SJSA1 (cell line): Measurements from ENCODE around the gene PITPNB. TPM values are rescaled to one million over a fixed set of nuclear protein-coding genes. Genes with fewer than 3 reads are reported as not detected.

ENCODE experiments used
- DNase-seq, 2 experiments: peaks; one replicate each; pipeline ENCODE4 v3.0.0-alpha.2; 2015 to 2020; ENCODE audit warnings: low spot score in 2 of 2, low read depth in 1 of 2
- H3K27ac ChIP-seq: fragments of 250-450 bp; sonication (Bioruptor Pico); 2 replicates; pipeline ENCODE4 v1.5.1; 2020; ENCODE audit warnings: mild to moderate bottlenecking, moderate library complexity
- H3K27me3 ChIP-seq: fragments of 250-450 bp; sonication (Bioruptor Pico); replicated peaks from 2 replicates; pipeline ENCODE4 v1.5.1; 2020; ENCODE audit warnings: mild to moderate bottlenecking, moderate library complexity
- H3K36me3 ChIP-seq: fragments of 250-450 bp; sonication (Bioruptor Pico); 2 replicates; pipeline ENCODE4 v1.5.1; 2020; ENCODE audit warnings: mild to moderate bottlenecking
- H3K4me1 ChIP-seq: fragments of 250-450 bp; sonication (Bioruptor Pico); replicated peaks from 2 replicates; pipeline ENCODE4 v1.6.1; 2021; ENCODE audit warnings: mild to moderate bottlenecking
- H3K4me3 ChIP-seq: fragments of 250-450 bp; sonication (Bioruptor Pico); 2 replicates; pipeline ENCODE4 v1.5.1; 2020; ENCODE audit warnings: mild to moderate bottlenecking
- H3K9me3 ChIP-seq: fragments of 250-450 bp; sonication (Bioruptor Pico); replicated peaks from 2 replicates; pipeline ENCODE4 v1.5.1; 2020; ENCODE audit warnings: mild to moderate bottlenecking
- total RNA-seq: library from RNA; depleted of rRNA; stranded (reverse); fragments of >200 nt; shearing (Covaris generic); gene quantifications from 2 replicates; pipeline ENCODE4 v1.2.3, GENCODE V29; 2014

PITPNB gene
- total RNA-seq, 1 experiment from 2014 or later = 28.3 TPM

DNA sequence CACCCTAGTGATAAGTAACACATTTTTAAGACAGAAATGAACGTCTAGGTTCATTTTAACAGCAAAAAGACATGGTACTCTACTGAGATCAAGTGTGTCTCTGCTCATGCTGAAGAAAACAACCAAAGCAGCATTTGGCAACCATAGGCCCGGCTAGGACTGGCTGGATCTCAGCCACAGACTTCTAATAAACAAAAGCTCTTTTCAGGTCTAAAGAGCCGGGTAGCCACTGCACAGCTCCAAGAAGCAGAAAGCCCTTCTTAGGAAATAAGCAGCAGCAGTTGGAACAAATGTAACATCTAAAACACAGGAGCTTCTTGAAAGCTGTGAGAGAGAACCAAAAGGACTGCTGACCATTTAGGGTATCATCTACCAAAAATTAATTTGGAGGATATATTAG, 37.6 kb downstream of the PITPNB start:
- H3K27ac ChIP-seq = no peak overlapping the region
- H3K4me1 ChIP-seq = peaks cover 30% of the 10 kb centered on the region
- H3K9me3 ChIP-seq = no peaks in the 10 kb centered on the region
- DNase-seq = no peak
- peaks cover 59% of the 10 kb centered on the region for H3K36me3 ChIP-seq
- H3K4me3 ChIP-seq = no peak overlapping the region
- H3K27me3 ChIP-seq = no peaks in the 10 kb centered on the region

DNA sequence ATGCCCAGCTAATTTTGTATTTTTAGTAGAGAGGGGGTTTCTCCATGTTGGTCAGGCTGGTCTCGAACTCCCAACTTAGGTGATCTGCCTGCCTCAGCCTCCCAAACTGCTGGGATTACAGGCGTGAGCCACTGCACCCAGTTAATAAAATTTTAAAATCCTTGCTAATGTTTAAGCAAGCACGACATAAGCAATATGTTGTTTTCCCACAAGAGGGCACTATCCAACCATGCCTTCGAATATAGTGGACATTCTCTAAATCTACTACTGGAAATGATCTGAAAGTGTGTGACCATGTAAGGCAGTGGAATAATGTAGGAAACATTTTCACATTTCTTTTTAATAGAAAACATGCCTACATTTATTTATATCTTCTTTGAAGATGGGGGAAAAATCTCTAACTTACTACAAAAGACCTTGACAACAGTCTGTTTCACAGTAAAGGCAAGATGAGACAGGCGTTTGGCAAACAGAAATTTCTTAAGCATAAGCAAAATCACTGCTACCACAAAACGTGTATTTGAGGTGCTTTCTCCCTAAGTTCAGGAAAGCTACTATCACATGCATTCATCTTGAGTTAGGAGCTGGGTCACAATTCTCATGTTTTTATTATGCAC, 38.2 kb downstream of the PITPNB start:
- H3K4me1 ChIP-seq = peaks cover 25% of the 10 kb centered on the region
- no peak overlapping the region for H3K4me3 ChIP-seq
- peak in 1 of 2 experiments; percentile 78 for DNase-seq
- H3K36me3 ChIP-seq = peaks cover 63% of the 10 kb centered on the region
- no peaks in the 10 kb centered on the region for H3K9me3 ChIP-seq
- no peaks in the 10 kb centered on the region for H3K27me3 ChIP-seq
- H3K27ac ChIP-seq = no peak overlapping the region

DNA sequence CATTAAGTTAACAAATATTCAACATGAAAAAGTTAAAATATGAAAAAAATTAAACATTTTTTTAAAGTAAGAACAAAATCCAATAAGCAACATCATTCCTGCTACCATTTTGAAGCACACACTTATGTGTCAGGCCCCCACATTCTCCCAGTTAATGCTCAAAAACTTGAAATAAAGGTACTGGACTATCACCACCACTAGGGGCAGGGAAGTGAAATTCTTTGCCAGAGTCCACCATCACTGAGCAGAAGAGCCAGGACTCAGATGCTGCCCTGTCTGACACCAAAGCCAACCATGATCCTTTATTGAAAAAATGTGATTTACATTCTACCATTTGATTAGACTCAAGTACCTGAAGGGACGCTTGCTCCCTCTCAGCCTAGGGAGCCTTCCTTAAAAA, 39.1 kb downstream of the PITPNB start:
- Histone ChIP-seq H3K36me3 (peaks cover 63% of the 10 kb centered on the region), H3K4me3 (no peak overlapping the region), H3K27ac (no peak overlapping the region), H3K4me1 (peaks cover 17% of the 10 kb centered on the region), H3K9me3 (no peaks in the 10 kb centered on the region), H3K27me3 (no peaks in the 10 kb centered on the region)
- DNase-seq = peak in 1 of 2 experiments; percentile 39

DNA sequence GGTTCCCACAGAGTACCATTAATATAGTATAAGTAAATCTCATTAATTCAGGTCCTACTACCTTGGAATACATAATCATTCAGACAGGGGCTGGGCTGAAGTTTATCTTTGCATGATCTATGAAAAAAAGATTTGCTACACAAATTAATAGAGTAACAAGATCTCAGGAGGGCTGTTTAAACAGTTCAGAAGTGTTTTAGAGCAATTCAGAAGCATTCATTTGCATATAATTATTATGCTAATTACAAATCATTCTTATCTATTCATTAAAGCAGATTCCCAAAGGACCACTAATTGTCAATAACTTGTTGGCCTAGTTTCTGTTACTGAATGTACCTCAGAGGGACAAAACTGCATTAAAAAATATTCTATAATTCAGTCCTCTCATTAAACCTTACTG, 40.5 kb downstream of the PITPNB start:
- no peak for DNase-seq
- Histone ChIP-seq H3K27me3 (no peaks in the 10 kb centered on the region), H3K27ac (no peak overlapping the region), H3K36me3 (peaks cover 66% of the 10 kb centered on the region), H3K4me3 (no peak overlapping the region), H3K4me1 (peaks cover 17% of the 10 kb centered on the region), H3K9me3 (no peaks in the 10 kb centered on the region)

DNA sequence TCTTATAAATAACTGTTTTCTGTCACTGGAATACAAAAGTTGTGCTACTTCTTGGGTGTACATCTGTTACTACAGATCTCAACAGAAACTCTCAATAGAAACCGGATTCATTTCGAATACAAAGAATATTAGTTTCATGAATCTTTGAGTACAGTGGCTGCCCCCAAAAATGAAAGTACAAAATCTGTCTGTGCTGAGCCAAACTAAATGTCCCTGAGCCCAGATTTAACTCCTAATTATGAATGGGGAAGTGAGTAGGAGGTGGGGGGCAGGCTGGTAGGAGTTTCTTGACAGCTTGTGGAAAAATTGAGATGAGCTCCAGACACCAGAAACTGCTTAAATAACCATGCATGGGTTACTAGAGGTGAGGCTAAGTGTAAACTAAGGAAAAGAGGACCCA, 41.6 kb downstream of the PITPNB start:
- peaks cover 72% of the 10 kb centered on the region for H3K36me3 ChIP-seq
- no peak for DNase-seq
- H3K4me3 ChIP-seq = no peak overlapping the region
- peaks cover 14% of the 10 kb centered on the region for H3K4me1 ChIP-seq
- H3K27me3 ChIP-seq = no peaks in the 10 kb centered on the region
- H3K9me3 ChIP-seq = no peaks in the 10 kb centered on the region
- H3K27ac ChIP-seq = no peak overlapping the region

DNA sequence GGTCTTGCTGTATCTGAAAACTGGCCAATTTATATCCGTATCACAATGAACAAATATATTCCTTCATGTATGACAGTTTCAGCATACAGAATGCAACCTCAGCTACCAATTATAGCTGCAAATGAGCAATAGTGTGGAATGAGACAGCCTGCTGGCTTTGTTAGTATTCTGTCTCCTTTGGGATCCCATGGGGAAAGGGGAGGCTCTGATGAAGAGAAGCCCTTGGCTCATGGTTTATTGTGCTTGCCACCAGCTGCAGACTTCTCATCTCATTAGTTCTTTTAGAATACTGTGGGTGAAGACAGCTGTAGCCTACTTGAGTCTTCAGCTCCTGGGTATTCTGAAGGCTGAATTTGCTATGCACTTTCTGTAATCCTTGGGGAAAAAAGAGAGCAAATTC, 42.4 kb downstream of the PITPNB start:
- H3K27ac ChIP-seq = no peak overlapping the region

DNA sequence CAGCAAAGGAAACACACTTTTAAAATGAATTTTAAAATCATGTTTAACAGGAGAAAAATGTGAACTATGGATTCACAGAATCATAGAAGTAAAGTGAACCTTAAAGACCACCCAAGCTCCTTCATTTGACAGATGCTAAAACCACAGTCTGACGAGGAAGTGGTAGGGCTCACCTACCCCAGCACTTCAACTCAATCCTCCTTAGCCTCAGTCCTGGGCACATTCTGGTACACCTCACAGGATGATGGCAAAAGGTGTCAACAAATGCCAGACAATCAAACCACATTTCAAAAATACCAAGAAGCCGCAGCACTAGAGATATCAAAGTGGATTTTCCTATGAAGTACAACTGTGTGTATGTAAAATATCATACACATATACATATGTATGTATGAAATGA, 43.1 kb downstream of the PITPNB start:
- H3K27ac ChIP-seq = no peak overlapping the region
- H3K9me3 ChIP-seq = no peaks in the 10 kb centered on the region
- peaks cover 77% of the 10 kb centered on the region for H3K36me3 ChIP-seq
- no peak for DNase-seq
- no peak overlapping the region for H3K4me3 ChIP-seq
- H3K4me1 ChIP-seq = peaks cover 5% of the 10 kb centered on the region
- H3K27me3 ChIP-seq = no peaks in the 10 kb centered on the region

More for the DNA sequence above, 42.4 kb downstream of the PITPNB start:
- Histone ChIP-seq H3K27me3 (no peaks in the 10 kb centered on the region), H3K4me3 (no peak overlapping the region), H3K9me3 (no peaks in the 10 kb centered on the region), H3K4me1 (peaks cover 12% of the 10 kb centered on the region), H3K36me3 (peaks cover 73% of the 10 kb centered on the region)
- no peak for DNase-seq

DNA sequence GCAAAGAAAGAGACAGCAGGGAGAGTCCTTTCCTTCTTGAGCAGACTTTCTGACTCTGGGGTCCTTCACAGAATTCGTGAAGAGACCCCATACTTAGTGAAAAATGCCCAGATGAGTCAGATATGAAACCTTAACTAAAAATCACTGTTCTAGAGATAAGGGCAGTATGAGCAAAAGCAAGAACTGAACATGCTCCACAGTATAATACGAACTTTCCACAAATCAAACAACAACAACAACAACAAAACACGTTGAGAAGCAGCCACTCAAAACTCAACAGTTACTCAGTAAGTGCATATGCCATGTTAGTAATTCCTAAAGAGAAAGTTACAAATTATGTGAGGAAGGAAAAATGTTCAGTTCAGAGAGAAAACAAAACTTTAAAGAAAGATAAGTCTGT, 44.3 kb downstream of the PITPNB start:
- H3K4me3 ChIP-seq = no peak overlapping the region
- H3K9me3 ChIP-seq = no peaks in the 10 kb centered on the region
- H3K36me3 ChIP-seq = peaks cover 85% of the 10 kb centered on the region
- no peak for DNase-seq
- H3K4me1 ChIP-seq = no peaks in the 10 kb centered on the region; the same call in 1 of the 2 replicates
- no peak overlapping the region for H3K27ac ChIP-seq
- H3K27me3 ChIP-seq = no peaks in the 10 kb centered on the region

DNA sequence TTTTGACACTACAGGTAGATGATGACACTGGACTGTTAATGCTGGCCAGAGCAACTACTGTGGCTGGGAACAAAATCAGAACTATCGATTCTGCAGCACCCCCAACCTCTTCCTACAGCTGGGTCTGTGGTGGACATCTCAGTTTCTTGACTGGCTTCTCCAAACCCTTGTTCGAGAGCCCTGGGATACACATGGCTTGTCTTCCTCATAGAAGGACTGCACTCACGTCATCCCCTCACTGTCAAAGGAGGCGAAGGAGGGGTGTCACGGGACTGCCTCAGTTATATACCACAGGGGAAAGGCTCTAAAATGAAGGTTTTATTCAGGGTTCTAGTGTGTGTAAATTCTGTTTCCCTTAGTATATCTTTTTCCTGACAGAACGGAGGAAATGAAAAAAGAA, 44.9 kb downstream of the PITPNB start:
- H3K27ac ChIP-seq = no peak overlapping the region
- DNase-seq = no peak
- no peaks in the 10 kb centered on the region for H3K27me3 ChIP-seq
- H3K36me3 ChIP-seq = peaks cover 86% of the 10 kb centered on the region
- H3K4me1 ChIP-seq = peaks cover 4% of the 10 kb centered on the region
- no peak overlapping the region for H3K4me3 ChIP-seq
- H3K9me3 ChIP-seq = no peaks in the 10 kb centered on the region

DNA sequence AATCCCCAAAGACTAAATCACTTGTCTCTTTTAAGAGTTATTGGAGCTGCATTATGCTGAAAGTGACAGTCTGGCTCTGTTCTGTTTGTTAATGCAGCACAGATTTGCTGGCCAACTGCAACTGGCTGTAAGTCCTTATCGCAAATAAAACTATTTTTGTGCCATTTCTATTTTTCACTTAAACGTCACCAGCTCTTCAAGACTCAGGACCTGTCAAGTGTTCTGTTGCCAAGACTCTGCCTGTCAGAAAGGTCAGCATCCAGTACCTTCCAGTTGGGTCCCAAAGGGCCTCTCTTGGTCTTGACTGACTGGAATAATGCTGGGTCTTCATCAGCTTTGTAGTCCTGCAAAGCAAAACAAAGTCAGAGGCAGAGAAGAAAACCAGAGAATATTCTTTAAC, 45.6 kb downstream of the PITPNB start:
- peaks cover 11% of the 10 kb centered on the region for H3K4me1 ChIP-seq
- peaks cover 88% of the 10 kb centered on the region for H3K36me3 ChIP-seq
- no peaks in the 10 kb centered on the region for H3K27me3 ChIP-seq
- H3K4me3 ChIP-seq = no peak overlapping the region
- H3K9me3 ChIP-seq = no peaks in the 10 kb centered on the region
- no peak overlapping the region for H3K27ac ChIP-seq
- no peak for DNase-seq

DNA sequence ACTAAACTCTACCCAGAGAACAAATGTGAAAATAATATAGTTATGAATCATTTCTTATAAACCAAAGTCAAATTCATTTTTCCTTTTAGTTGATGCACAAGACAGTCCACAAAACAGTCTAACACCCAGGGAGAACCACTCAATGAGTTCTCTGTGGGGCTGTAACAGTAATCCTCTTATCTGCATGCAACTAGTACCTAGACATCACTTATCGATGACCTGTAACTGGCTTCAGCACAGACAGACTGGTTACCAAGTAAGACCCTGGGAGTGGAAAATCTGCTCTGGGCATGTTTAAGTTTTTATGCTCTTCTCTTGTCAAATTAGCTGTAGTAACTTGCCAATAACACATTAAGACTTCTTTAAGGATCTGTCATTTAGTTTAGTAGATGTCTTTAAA, 46.6 kb downstream of the PITPNB start:
- Histone ChIP-seq H3K27ac (no peak overlapping the region), H3K9me3 (no peaks in the 10 kb centered on the region), H3K4me3 (no peak overlapping the region), H3K36me3 (peaks cover 87% of the 10 kb centered on the region), H3K4me1 (peaks cover 21% of the 10 kb centered on the region), H3K27me3 (no peaks in the 10 kb centered on the region)
- no peak for DNase-seq

DNA sequence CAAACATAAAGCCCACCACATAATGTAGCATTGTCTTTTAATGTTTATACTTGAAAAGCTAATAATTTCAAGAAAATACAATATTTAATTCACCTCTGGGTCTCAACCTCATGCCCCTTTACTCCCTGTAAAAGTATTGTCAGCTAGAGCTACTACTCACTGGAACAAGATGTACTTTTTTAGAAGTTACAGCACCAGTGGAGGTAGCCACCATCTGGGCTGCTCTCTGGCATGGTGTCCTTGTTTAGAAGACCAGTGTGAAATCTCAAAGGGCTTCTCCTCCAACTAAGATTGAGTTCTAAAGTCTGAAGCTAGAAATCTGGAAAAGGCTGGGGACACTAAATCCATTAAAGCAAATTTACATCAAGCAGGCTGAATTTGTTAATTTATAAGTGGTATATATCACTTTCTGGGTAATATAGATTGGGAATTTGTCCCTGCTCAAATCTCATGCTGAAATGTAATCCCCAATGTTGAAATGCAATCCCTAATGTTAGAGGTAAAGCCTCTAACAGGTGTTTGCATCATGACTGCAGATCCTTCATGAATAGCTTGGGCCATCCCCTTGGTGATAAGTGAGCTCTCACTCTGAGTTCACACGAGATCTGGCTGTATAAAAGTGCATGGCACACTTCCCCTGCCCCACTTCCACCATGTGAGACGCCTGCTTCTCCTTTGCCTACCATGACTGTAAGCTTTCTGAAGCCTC, 47.6 kb downstream of the PITPNB start:
- H3K27me3 ChIP-seq = no peaks in the 10 kb centered on the region
- peaks cover 31% of the 10 kb centered on the region for H3K4me1 ChIP-seq
- no peak overlapping the region for H3K27ac ChIP-seq
- no peak for DNase-seq
- peaks cover 83% of the 10 kb centered on the region for H3K36me3 ChIP-seq
- H3K9me3 ChIP-seq = no peaks in the 10 kb centered on the region
- no peak overlapping the region for H3K4me3 ChIP-seq

DNA sequence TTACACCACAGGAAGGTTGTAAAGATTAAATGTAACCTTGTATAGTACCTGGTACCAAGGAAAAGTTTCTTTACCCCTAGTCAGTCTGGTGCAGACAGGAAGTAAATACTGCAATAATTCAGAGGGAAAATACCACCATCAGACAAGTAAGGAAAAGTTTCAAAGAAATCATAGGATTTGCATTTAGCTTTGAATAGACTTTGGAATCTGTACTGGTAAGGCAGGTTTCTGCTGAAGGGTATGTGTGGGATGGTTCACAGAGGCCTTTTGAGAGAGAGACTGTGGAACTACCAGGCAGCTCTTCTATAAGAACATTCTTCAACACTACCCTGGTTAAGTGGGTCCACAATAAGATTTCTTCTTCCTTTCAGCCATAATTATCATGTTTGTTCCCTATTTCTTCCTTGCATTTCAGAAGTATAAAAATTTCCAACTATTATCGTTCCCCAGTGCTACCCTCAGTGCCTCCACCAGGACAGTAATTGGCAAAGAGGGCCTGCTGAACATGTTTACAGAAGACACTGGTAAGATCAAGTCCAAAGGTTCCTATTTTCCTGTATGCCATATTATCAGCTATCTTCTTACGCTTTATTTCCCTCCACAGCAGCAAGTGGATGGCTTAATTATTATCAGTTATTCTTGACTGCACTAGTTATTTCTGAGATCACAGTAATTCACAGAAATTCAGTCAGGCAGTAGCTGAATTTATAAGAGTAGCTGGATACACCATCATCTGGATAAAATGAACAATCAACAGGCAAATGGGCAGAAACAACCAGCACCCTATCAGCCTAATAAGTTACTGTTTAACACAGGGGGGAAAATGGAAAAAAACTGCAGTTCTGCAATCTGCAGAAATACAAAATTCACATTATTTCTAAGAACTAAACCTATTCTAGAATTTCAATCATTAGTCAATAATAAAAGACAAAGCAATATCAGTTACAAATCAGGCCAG, 48.5 kb downstream of the PITPNB start:
- peaks cover 74% of the 10 kb centered on the region for H3K36me3 ChIP-seq
- H3K27me3 ChIP-seq = no peaks in the 10 kb centered on the region
- peaks cover 37% of the 10 kb centered on the region for H3K4me1 ChIP-seq
- no peak for DNase-seq
- H3K4me3 ChIP-seq = no peak overlapping the region
- no peaks in the 10 kb centered on the region for H3K9me3 ChIP-seq
- no peak overlapping the region for H3K27ac ChIP-seq
